Activated CD4-positive, alpha-beta memory T cell treated with anti-CD3 and anti-CD28 coated beads for 36 hours (primary cell): ENCODE data around the gene SLC27A2. TPM values are rescaled to one million over a fixed set of nuclear protein-coding genes. Genes with fewer than 3 reads are reported as not detected.

ENCODE experiments used
- CTCF ChIA-PET: fragments of 350-600 bp; sonication (Branson Sonifier 250); formaldehyde crosslinking; loops from one replicate; lab custom pipeline; 2021; ENCODE audit warnings: antibody characterized with exemption, inconsistent platforms; lab: Charles Lee
- POLR2A ChIA-PET: fragments of 350-600 bp; sonication (Branson Sonifier 250); formaldehyde crosslinking; loops from one replicate; lab custom pipeline; 2021; ENCODE audit warnings: antibody characterized with exemption; lab: Charles Lee
- DNase-seq: peaks from one replicate; pipeline ENCODE4 v3.0.0-alpha.2; 2020
- H3K27ac Mint-ChIP-seq: one replicate; pipeline ENCODE4 v1.8.0; 2021; ENCODE audit warnings: mixed read lengths
- H3K27me3 Mint-ChIP-seq: one replicate; pipeline ENCODE4 v1.8.0; 2021; ENCODE audit warnings: mixed read lengths
- H3K36me3 Mint-ChIP-seq: one replicate; pipeline ENCODE4 v1.8.0; 2021; ENCODE audit warnings: mixed read lengths
- H3K4me1 Mint-ChIP-seq: one replicate; pipeline ENCODE4 v1.8.0; 2021; ENCODE audit warnings: low read depth, mixed read lengths
- H3K4me3 Mint-ChIP-seq: one replicate; pipeline ENCODE4 v1.8.0; 2021; ENCODE audit warnings: mild to moderate bottlenecking, mixed read lengths
- H3K9me3 Mint-ChIP-seq: one replicate; pipeline ENCODE4 v1.8.0; 2021; ENCODE audit warnings: mixed read lengths
- intact Hi-C: fragments of 100-400 bp; cut with micrococcal nuclease; formaldehyde crosslinking; loops from one replicate; pipeline ENCODE4 v1.15.1; 2023
- total RNA-seq, 2 experiments: library from RNA; stranded (reverse); gene quantifications; one replicate each; pipeline ENCODE4 v1.2.3, GENCODE V29; 2021

Gene SLC27A2
- total RNA-seq, 2 experiments from 2014 or later: 22.5 to 24.3 TPM

GRCh38 chr15:50225938-50226337, 43.9 kb downstream of the SLC27A2 start:
- H3K9me3 Mint-ChIP-seq: no peaks in the 10 kb centered on the region
- DNase-seq: no peak
- intact Hi-C loops: no loop called here
- no peak overlapping the region for H3K27ac Mint-ChIP-seq
- no peaks in the 10 kb centered on the region for H3K27me3 Mint-ChIP-seq
- POLR2A ChIA-PET: no interaction called here
- no peaks in the 10 kb centered on the region for H3K4me1 Mint-ChIP-seq
- H3K4me3 Mint-ChIP-seq: no peak overlapping the region
- CTCF ChIA-PET: interaction anchor here (0.8 kb wide), 1 partner anchor 13 kb away, joined by 3 read pairs; no protein-coding TSS in a partner anchor
- peaks cover 17% of the 10 kb centered on the region for H3K36me3 Mint-ChIP-seq

GRCh38 chr15:50227076-50227475, 45.1 kb downstream of the SLC27A2 start:
- ChIA-PET CTCF (no interaction called here), POLR2A (no interaction called here)
- Mint-ChIP-seq H3K4me3 (no peak overlapping the region), H3K9me3 (no peaks in the 10 kb centered on the region), H3K27ac (no peak overlapping the region), H3K27me3 (no peaks in the 10 kb centered on the region), H3K4me1 (no peaks in the 10 kb centered on the region), H3K36me3 (peaks cover 17% of the 10 kb centered on the region)
- DNase-seq: no peak
- intact Hi-C loops: no loop called here

- no peaks in the 10 kb centered on the region for H3K27me3 Mint-ChIP-seq
- POLR2A ChIA-PET: no interaction called here
- intact Hi-C loops: no loop called here
- H3K36me3 Mint-ChIP-seq: peaks cover 10% of the 10 kb centered on the region
- H3K9me3 Mint-ChIP-seq: no peaks in the 10 kb centered on the region
- H3K4me1 Mint-ChIP-seq: no peaks in the 10 kb centered on the region
- no peak overlapping the region for H3K4me3 Mint-ChIP-seq
- no peak for DNase-seq
- CTCF ChIA-PET: no interaction called here
- H3K27ac Mint-ChIP-seq: no peak overlapping the region
Observed at GRCh38 chr15:50228866-50229265, 46.9 kb downstream of the SLC27A2 start.

- peaks cover 9% of the 10 kb centered on the region for H3K36me3 Mint-ChIP-seq
- no peaks in the 10 kb centered on the region for H3K4me1 Mint-ChIP-seq
- ChIA-PET POLR2A (no interaction called here), CTCF (interaction anchor here (0.7 kb wide), 1 partner anchor 21 kb away, joined by 4 read pairs; no protein-coding TSS in a partner anchor)
- no peak overlapping the region for H3K4me3 Mint-ChIP-seq
- DNase-seq: no peak
- no peaks in the 10 kb centered on the region for H3K9me3 Mint-ChIP-seq
- H3K27me3 Mint-ChIP-seq: no peaks in the 10 kb centered on the region
- intact Hi-C loops: no loop called here
- no peak overlapping the region for H3K27ac Mint-ChIP-seq
Observed at GRCh38 chr15:50229336-50229735, 47.3 kb downstream of the SLC27A2 start.

GRCh38 chr15:50231761-50232160, 49.8 kb downstream of the SLC27A2 start:
- peaks cover 14% of the 10 kb centered on the region for H3K36me3 Mint-ChIP-seq
- intact Hi-C loops: no loop called here
- no peaks in the 10 kb centered on the region for H3K27me3 Mint-ChIP-seq
- no peak overlapping the region for H3K4me3 Mint-ChIP-seq
- H3K9me3 Mint-ChIP-seq: no peaks in the 10 kb centered on the region
- H3K27ac Mint-ChIP-seq: no peak overlapping the region
- H3K4me1 Mint-ChIP-seq: no peaks in the 10 kb centered on the region
- ChIA-PET CTCF (interaction anchor here (0.7 kb wide), 1 partner anchor 797 kb away, joined by 3 read pairs; no protein-coding TSS in a partner anchor), POLR2A (no interaction called here)
- no peak for DNase-seq

GRCh38 chr15:50232791-50233190, 50.8 kb downstream of the SLC27A2 start:
- ChIA-PET CTCF (no interaction called here), POLR2A (interaction anchor here (0.8 kb wide), 1 partner anchor 141 kb away, joined by 3 read pairs; no protein-coding TSS in a partner anchor)
- H3K27ac Mint-ChIP-seq: no peak overlapping the region

GRCh38 chr15:50233192-50233736, 51.3 kb downstream of the SLC27A2 start:
- H3K27me3 Mint-ChIP-seq: no peaks in the 10 kb centered on the region
- peaks cover 14% of the 10 kb centered on the region for H3K36me3 Mint-ChIP-seq
- CTCF ChIA-PET: no interaction called here
- no peak for DNase-seq
- no peak overlapping the region for H3K4me3 Mint-ChIP-seq
- POLR2A ChIA-PET: interaction anchor here (0.8 kb wide), 1 partner anchor 141 kb away, joined by 3 read pairs; no protein-coding TSS in a partner anchor
- intact Hi-C loops: no loop called here
- no peaks in the 10 kb centered on the region for H3K4me1 Mint-ChIP-seq
- no peak overlapping the region for H3K27ac Mint-ChIP-seq
- H3K9me3 Mint-ChIP-seq: no peaks in the 10 kb centered on the region

More at GRCh38 chr15:50232791-50233190, 50.8 kb downstream of the SLC27A2 start:
- Mint-ChIP-seq H3K36me3 (peaks cover 14% of the 10 kb centered on the region), H3K27me3 (no peaks in the 10 kb centered on the region), H3K4me1 (no peaks in the 10 kb centered on the region), H3K9me3 (no peaks in the 10 kb centered on the region), H3K4me3 (no peak overlapping the region)
- no peak for DNase-seq
- intact Hi-C loops: no loop called here

- no peak overlapping the region for H3K4me3 Mint-ChIP-seq
- ChIA-PET POLR2A (no interaction called here), CTCF (no interaction called here)
- H3K27me3 Mint-ChIP-seq: no peaks in the 10 kb centered on the region
- H3K36me3 Mint-ChIP-seq: peaks cover 5% of the 10 kb centered on the region
- intact Hi-C loops: no loop called here
- DNase-seq: no peak
- H3K9me3 Mint-ChIP-seq: no peaks in the 10 kb centered on the region
- no peaks in the 10 kb centered on the region for H3K4me1 Mint-ChIP-seq
- H3K27ac Mint-ChIP-seq: no peak overlapping the region
Observed at GRCh38 chr15:50234764-50235163, 52.8 kb downstream of the SLC27A2 start.

GRCh38 chr15:50235794-50236193, 53.8 kb downstream of the SLC27A2 start:
- Mint-ChIP-seq H3K4me1 (peaks cover under 1% of the 10 kb centered on the region), H3K27me3 (no peaks in the 10 kb centered on the region), H3K36me3 (peaks cover 5% of the 10 kb centered on the region), H3K9me3 (no peaks in the 10 kb centered on the region), H3K4me3 (no peak overlapping the region), H3K27ac (no peak overlapping the region)
- DNase-seq: no peak
- intact Hi-C loops: no loop called here
- ChIA-PET POLR2A (no interaction called here), CTCF (no interaction called here)

GRCh38 chr15:50236433-50236832, 54.4 kb downstream of the SLC27A2 start:
- intact Hi-C loops: no loop called here
- ChIA-PET CTCF (no interaction called here), POLR2A (no interaction called here)
- Mint-ChIP-seq H3K27ac (no peak overlapping the region), H3K9me3 (no peaks in the 10 kb centered on the region), H3K36me3 (peaks cover 5% of the 10 kb centered on the region), H3K4me3 (no peak overlapping the region), H3K4me1 (peaks cover 6% of the 10 kb centered on the region), H3K27me3 (no peaks in the 10 kb centered on the region)
- no peak for DNase-seq

GRCh38 chr15:50238255-50238654, 56.3 kb downstream of the SLC27A2 start:
- Mint-ChIP-seq H3K4me1 (peaks cover 14% of the 10 kb centered on the region), H3K27ac (no peak overlapping the region), H3K36me3 (peaks cover 5% of the 10 kb centered on the region), H3K9me3 (no peaks in the 10 kb centered on the region), H3K27me3 (no peaks in the 10 kb centered on the region), H3K4me3 (no peak overlapping the region)
- POLR2A ChIA-PET: no interaction called here
- no peak for DNase-seq
- CTCF ChIA-PET: interaction anchor here (0.6 kb wide), 1 partner anchor 46 kb away, joined by 4 read pairs; no protein-coding TSS in a partner anchor
- intact Hi-C loops: no loop called here

- ChIA-PET CTCF (interaction anchor here (0.6 to 1.8 kb wide), 6 partner anchors 16 to 212 kb away, joined by 3 to 8 read pairs (median 3); partner anchors contain the start of gene SLC27A2), POLR2A (interaction anchor here (0.7 to 1.0 kb wide), 2 partner anchors 57 to 112 kb away, joined by 3 to 7 read pairs; no protein-coding TSS in a partner anchor)
- Mint-ChIP-seq H3K36me3 (no peaks in the 10 kb centered on the region), H3K27ac (peak overlapping the region; percentile 53), H3K27me3 (no peaks in the 10 kb centered on the region), H3K4me1 (peaks cover 22% of the 10 kb centered on the region), H3K9me3 (no peaks in the 10 kb centered on the region), H3K4me3 (no peak overlapping the region)
- peak; percentile 41 for DNase-seq
- intact Hi-C loops: loop anchor here (1.0 to 5.0 kb wide), 2 partner anchors 35 to 59 kb away; no protein-coding TSS in a partner anchor
Observed at GRCh38 chr15:50241684-50242450, 59.9 kb downstream of the SLC27A2 start.
